HL-60/S4 treated with retinoic acid at 250 ng/mL for 4 days and 3 days (cell line): ENCODE results near the gene JPH4.

Experiments used
- in situ Hi-C: fragments of 300-500 bp; cut with MboI; formaldehyde crosslinking; loops from 2 replicates; pipeline ENCODE4 v1.7.0; 2022; ENCODE audit warnings: low sequenced_read_pairs

The JPH4 gene

GRCh38 chr14:23565626-23566025, 13.0 kb downstream of the JPH4 start:
- in situ Hi-C loops: no loop called here

- in situ Hi-C loops: no loop called here
Measured at GRCh38 chr14:23564876-23565275, 13.7 kb downstream of the JPH4 start.

GRCh38 chr14:23564181-23564812, 14.3 kb downstream of the JPH4 start:
- in situ Hi-C loops: no loop called here

GRCh38 chr14:23563473-23564180, 15.0 kb downstream of the JPH4 start:
- in situ Hi-C loops: no loop called here

- in situ Hi-C loops: no loop called here
Measured at GRCh38 chr14:23562822-23563472, 15.6 kb downstream of the JPH4 start.

- in situ Hi-C loops: no loop called here
Measured at GRCh38 chr14:23561873-23562821, 16.4 kb downstream of the JPH4 start.

- in situ Hi-C loops: no loop called here
Measured at GRCh38 chr14:23561259-23561658, 17.3 kb downstream of the JPH4 start.

GRCh38 chr14:23559926-23560520, 18.6 kb downstream of the JPH4 start:
- in situ Hi-C loops: loop anchor here (10.0 kb wide), 1 partner anchor 75 kb away; no protein-coding TSS in a partner anchor

GRCh38 chr14:23559010-23559925, 19.3 kb downstream of the JPH4 start:
- in situ Hi-C loops: loop anchor here (10.0 kb wide), 1 partner anchor 74 kb away; no protein-coding TSS in a partner anchor

- in situ Hi-C loops: loop anchor here (10.0 kb wide), 1 partner anchor 74 kb away; no protein-coding TSS in a partner anchor
Measured at GRCh38 chr14:23558346-23559009, 20.1 kb downstream of the JPH4 start.

- in situ Hi-C loops: loop anchor here (10.0 kb wide), 1 partner anchor 73 kb away; no protein-coding TSS in a partner anchor
Measured at GRCh38 chr14:23557946-23558345, 20.6 kb downstream of the JPH4 start.

GRCh38 chr14:23557521-23557920, 21.1 kb downstream of the JPH4 start:
- in situ Hi-C loops: loop anchor here (10.0 kb wide), 1 partner anchor 73 kb away; no protein-coding TSS in a partner anchor

- in situ Hi-C loops: loop anchor here (10.0 kb wide), 1 partner anchor 72 kb away; no protein-coding TSS in a partner anchor
Measured at GRCh38 chr14:23556700-23557440, 21.7 kb downstream of the JPH4 start.

GRCh38 chr14:23555882-23556699, 22.5 kb downstream of the JPH4 start, which contains the start of gene THTPA:
Gene THTPA (plus strand): TSS chr14:23556271. CDS start chr14:23556758, 487 bp downstream.
- in situ Hi-C loops: loop anchor here (10.0 kb wide), 1 partner anchor 71 kb away; no protein-coding TSS in a partner anchor

- in situ Hi-C loops: loop anchor here (10.0 kb wide), 1 partner anchor 71 kb away; no protein-coding TSS in a partner anchor
Measured at GRCh38 chr14:23555533-23555881, 23.1 kb downstream of the JPH4 start.

GRCh38 chr14:23551266-23552028, 27.1 kb downstream of the JPH4 start, which contains the start of gene ZFHX2:
Gene ZFHX2 (minus strand): TSS chr14:23551765. CDS start chr14:23535325, 16,440 bp downstream.
- in situ Hi-C loops: loop anchor here (10.0 kb wide), 1 partner anchor 67 kb away; no protein-coding TSS in a partner anchor
